SK-N-MC (cell line): Measurements from ENCODE around the gene KRT15.

Experiments used
- EZH2 ChIP-seq: fragments of 200-600 bp; sonication (generic); IDR thresholded peaks from one replicate; pipeline ENCODE4 v1.6.1; 2017; ENCODE audit warnings: antibody characterized with exemption
- FOXP2 ChIP-seq: optimal IDR thresholded peaks from 2 replicates; pipeline ENCODE3; 2011; ENCODE audit warnings: mild to moderate bottlenecking, moderate library complexity; ENCODE audit not compliant: insufficient read depth; ENCODE audit errors: extremely low read length, control extremely low read depth
- POLR2AphosphoS5 ChIP-seq: IDR thresholded peaks from 2 replicates; pipeline ENCODE4 v1.6.1; 2012; ENCODE audit warnings: mild to moderate bottlenecking, low read depth, low read length, borderline replicate concordance

DNA sequence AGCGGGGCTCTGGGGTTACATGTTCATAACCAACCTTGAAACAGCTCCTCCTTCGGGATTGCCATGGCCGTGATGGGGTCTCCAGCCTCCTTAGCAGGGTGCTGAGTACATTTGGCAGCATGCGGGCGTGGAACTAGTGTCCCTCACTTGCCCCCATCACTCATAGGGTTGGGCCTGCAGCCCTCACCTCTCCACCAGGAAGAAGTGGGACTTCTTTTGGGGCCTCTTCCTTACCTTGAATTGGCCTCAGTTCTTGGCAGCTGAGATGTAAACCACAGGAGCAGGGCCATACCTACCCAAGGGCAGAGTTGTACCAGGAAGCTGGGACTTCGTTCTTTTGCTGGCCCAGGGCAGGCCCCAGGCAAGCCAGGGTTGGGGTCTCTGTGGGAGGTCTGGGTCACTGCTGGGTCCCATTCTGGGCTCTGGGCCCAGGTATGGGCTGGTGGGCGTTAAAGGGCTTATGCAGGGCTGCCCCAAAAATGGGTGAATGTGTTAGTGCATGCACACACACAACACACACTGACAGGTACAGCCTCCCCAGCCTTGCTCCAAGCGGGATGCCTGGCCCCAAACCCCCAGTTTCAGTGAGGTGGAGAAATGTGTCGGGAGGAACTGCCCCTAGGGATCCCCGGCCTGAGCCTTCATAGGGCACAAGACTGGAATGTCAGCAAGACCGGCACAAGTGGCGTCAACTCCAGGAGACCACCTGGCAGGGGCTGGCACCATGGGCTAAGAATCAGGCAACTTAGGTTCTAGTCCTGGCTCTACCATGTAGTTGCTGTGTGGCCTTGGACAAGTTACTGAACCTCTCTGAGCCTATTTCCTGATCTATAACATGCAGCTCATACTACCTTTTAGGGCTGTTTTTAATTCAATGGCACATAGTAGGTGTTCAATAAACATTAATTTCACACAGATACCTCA lies 3.9 kb upstream of the KRT15 start:
- no peak for TF ChIP-seq EZH2
- TF ChIP-seq POLR2AphosphoS5: no peak
- TF ChIP-seq FOXP2: no peak
